ENCODE measurements around the gene LHFPL4.
"Not testable (repeated sequence)": the region's sequence is repeated elsewhere in the genome, so short reads cannot be mapped to it uniquely, and the experiment has no call there.

The LHFPL4 gene

GRCh38 chr3:9553021-9553947 lies at the start of gene LHFPL4:
Gene LHFPL4, minus strand, starts transcription at chr3:9553822. Its CDS starts 1,143 bp downstream, at chr3:9552679.
- no peak for TF ChIP-seq MAX (IDR thresholded peaks at IDR 0.05; ENCODE audit: low read depth, low read length)
- TF ChIP-seq CTCF (IDR thresholded peaks at IDR 0.05; ENCODE audit: low read depth, low read length), result no peak
- TF ChIP-seq MYC (IDR thresholded peaks at IDR 0.05; ENCODE audit: low read depth, low read length), result no peak
- TF ChIP-seq POLR2A (IDR thresholded peaks at IDR 0.05; ENCODE audit: extremely low read depth, insufficient read length), result no peak
- no peak within 1 kb of the TSS for H3K4me3 ChIP-seq (ENCODE audit: low read depth, low read length)
- no peak for DNase-seq (ENCODE audit: low read depth)

GRCh38 chr3:9602620-9603019 lies 49.0 kb upstream of the LHFPL4 start:
- no peak for DNase-seq (ENCODE audit: low read depth)
- TF ChIP-seq CTCF (IDR thresholded peaks at IDR 0.05; ENCODE audit: low read depth, low read length) (no peak), MYC (IDR thresholded peaks at IDR 0.05; ENCODE audit: low read depth, low read length) (no peak), POLR2A (IDR thresholded peaks at IDR 0.05; ENCODE audit: extremely low read depth, insufficient read length) (no peak)
- H3K4me3 ChIP-seq (ENCODE audit: low read depth, low read length), result no peak overlapping the region

GRCh38 chr3:9601006-9601581 lies 47.5 kb upstream of the LHFPL4 start:
- DNase-seq (ENCODE audit: low read depth), result peak; percentile 15
- not testable (repeated sequence) for H3K4me3 ChIP-seq (ENCODE audit: low read depth, low read length)

GRCh38 chr3:9600597-9600996 lies 47.0 kb upstream of the LHFPL4 start:
- DNase-seq (ENCODE audit: low read depth), result no peak
- H3K4me3 ChIP-seq (ENCODE audit: low read depth, low read length), result no peak overlapping the region
- no peak for TF ChIP-seq POLR2A (IDR thresholded peaks at IDR 0.05; ENCODE audit: extremely low read depth, insufficient read length)
- no peak for TF ChIP-seq MYC (IDR thresholded peaks at IDR 0.05; ENCODE audit: low read depth, low read length)
- TF ChIP-seq CTCF (IDR thresholded peaks at IDR 0.05; ENCODE audit: low read depth, low read length), result no peak
- TF ChIP-seq MAX (IDR thresholded peaks at IDR 0.05; ENCODE audit: low read depth, low read length), result no peak

- TF ChIP-seq POLR2A (IDR thresholded peaks at IDR 0.05; ENCODE audit: extremely low read depth, insufficient read length), result no peak
- TF ChIP-seq MYC (IDR thresholded peaks at IDR 0.05; ENCODE audit: low read depth, low read length), result no peak
- TF ChIP-seq CTCF (IDR thresholded peaks at IDR 0.05; ENCODE audit: low read depth, low read length), result no peak
- TF ChIP-seq MAX (IDR thresholded peaks at IDR 0.05; ENCODE audit: low read depth, low read length), result no peak
- no peak for DNase-seq (ENCODE audit: low read depth)
Observed at GRCh38 chr3:9598783-9599387, 45.3 kb upstream of the LHFPL4 start.

GRCh38 chr3:9595877-9596276 lies 42.3 kb upstream of the LHFPL4 start:
- no peak for DNase-seq (ENCODE audit: low read depth)
- no peak for TF ChIP-seq CTCF (IDR thresholded peaks at IDR 0.05; ENCODE audit: low read depth, low read length)
- no peak for TF ChIP-seq POLR2A (IDR thresholded peaks at IDR 0.05; ENCODE audit: extremely low read depth, insufficient read length)
- TF ChIP-seq MYC (IDR thresholded peaks at IDR 0.05; ENCODE audit: low read depth, low read length), result no peak
- TF ChIP-seq MAX (IDR thresholded peaks at IDR 0.05; ENCODE audit: low read depth, low read length), result no peak
- H3K4me3 ChIP-seq (ENCODE audit: low read depth, low read length), result no peak overlapping the region

More at GRCh38 chr3:9598783-9599387, 45.3 kb upstream of the LHFPL4 start:
- no peak overlapping the region for H3K4me3 ChIP-seq (ENCODE audit: low read depth, low read length)

- H3K4me3 ChIP-seq (ENCODE audit: low read depth, low read length); DNase-seq (ENCODE audit: low read depth): not testable (repeated sequence)
Observed at GRCh38 chr3:9591781-9592180, 38.2 kb upstream of the LHFPL4 start.
